ENCODE measurements around the gene USP24.

DNA sequence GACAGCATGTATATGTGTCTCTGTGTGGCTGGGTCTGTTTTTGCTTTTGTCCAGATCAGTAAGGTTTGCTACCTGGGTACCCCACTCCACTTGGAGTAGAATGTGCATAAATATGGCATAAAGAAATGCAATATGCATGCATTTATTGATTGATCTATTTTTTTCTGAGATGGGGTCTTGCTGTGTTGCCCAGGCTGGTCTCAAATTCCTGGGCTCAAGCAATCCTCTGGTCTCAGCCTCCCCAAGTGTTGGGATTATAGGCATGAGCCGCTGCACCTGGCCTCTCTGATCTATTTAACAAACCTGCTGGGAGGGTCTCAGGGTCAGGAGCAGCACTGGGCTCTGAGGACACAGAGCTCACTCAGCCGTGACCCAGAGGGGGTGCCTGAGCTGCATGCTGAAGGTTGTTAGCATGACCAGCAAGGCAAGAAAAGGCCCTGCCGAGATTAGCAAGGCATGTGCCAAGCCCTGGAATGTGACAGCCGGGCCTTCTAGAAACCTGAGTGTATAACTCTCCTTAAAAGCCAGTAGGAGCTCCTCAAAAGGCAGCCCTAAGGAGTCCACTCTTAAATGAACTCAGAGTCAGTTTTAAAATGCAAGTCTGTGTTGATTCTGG lies 153.3 kb downstream of the USP24 start:
- TF ChIP-seq, protein P1, sequence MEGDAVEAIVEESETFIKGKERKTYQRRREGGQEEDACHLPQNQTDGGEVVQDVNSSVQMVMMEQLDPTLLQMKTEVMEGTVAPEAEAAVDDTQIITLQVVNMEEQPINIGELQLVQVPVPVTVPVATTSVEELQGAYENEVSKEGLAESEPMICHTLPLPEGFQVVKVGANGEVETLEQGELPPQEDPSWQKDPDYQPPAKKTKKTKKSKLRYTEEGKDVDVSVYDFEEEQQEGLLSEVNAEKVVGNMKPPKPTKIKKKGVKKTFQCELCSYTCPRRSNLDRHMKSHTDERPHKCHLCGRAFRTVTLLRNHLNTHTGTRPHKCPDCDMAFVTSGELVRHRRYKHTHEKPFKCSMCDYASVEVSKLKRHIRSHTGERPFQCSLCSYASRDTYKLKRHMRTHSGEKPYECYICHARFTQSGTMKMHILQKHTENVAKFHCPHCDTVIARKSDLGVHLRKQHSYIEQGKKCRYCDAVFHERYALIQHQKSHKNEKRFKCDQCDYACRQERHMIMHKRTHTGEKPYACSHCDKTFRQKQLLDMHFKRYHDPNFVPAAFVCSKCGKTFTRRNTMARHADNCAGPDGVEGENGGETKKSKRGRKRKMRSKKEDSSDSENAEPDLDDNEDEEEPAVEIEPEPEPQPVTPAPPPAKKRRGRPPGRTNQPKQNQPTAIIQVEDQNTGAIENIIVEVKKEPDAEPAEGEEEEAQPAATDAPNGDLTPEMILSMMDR (IDR thresholded peaks at IDR 0.05), result no peak
- no peak for TF ChIP-seq POLR2A (IDR thresholded peaks at IDR 0.05)

Data from esophagus squamous epithelium (tissue), 4 donors.